Urinary bladder (tissue), 4 donors: ENCODE data around the gene GMDS. TPM values are rescaled to one million over a fixed set of nuclear protein-coding genes. Genes with fewer than 3 reads are reported as not detected.

Source experiments
- DNase-seq: peaks from one replicate; pipeline ENCODE4 v3.0.0-alpha.2; 2015; ENCODE audit errors: extremely low spot score
- H3K27ac ChIP-seq: one replicate; pipeline ENCODE4 v1.5.1; 2013; ENCODE audit warnings: low read depth, mild to moderate bottlenecking, moderate library complexity
- H3K36me3 ChIP-seq: one replicate; pipeline ENCODE4 v1.6.1; 2013; ENCODE audit warnings: mild to moderate bottlenecking, moderate library complexity; ENCODE audit not compliant: insufficient read depth
- H3K4me1 ChIP-seq: one replicate; pipeline ENCODE4 v1.6.1; 2013; ENCODE audit warnings: mild to moderate bottlenecking, moderate library complexity; ENCODE audit not compliant: insufficient read depth
- H3K4me3 ChIP-seq: one replicate; pipeline ENCODE4 v1.5.1; 2013; ENCODE audit warnings: low read depth, low read length
- WGBS: extraction: QIAGEN DNeasy Blood & Tissue Kit; methylation state at CpG from one replicate; pipeline ENCODE4 v1.1.7; 2013; 5-methylcytosine and 5-hydroxymethylcytosine counted together
- polyA plus RNA-seq: library from polyadenylated mRNA; stranded (reverse); fragments of 200-250 nt; gene quantifications from one replicate; pipeline ENCODE4 v1.2.3, GENCODE V29; 2013
- total RNA-seq: library from RNA; depleted of rRNA; stranded (reverse); fragments of >200 nt; gene quantifications from one replicate; pipeline ENCODE4 v1.2.3, GENCODE V29; 2014
- donor health status: healthy with polysubstance abuse.
- donor health status: healthy.

Gene GMDS
- total and polyA plus RNA-seq, 2 donors: 7.5 to 10.7 TPM

DNA sequence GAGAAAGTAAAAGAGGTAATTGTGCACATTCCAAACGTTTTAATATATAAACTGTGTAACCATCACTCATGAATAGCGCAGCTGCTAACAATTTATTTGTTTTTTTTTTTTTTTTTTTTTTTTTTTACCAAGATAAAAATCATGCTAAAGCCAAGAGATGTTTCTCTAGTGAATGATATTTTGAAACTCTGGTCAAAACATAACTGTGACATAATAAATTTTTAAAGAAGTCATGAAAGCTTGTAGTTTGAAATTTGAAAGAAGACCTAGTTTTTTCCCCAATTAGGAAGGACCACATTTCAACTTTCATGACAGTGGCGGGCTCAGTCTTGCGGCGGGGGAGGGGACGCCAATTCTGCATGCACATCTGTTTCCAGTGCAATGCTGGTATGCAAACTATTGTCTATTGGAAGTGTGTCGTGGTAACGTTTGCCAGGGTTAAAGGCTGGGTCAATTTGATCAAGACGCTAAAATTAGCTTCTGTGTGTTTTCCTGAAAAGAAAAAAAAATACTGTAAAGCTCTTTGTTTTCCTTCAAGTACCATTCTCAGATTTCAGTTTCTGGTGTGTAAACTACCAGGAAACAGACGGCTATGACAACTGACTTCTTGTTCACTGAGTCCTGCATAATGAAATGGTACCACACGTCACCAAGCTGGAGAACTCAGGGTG, 423.8 kb downstream of the GMDS start:
- H3K27ac ChIP-seq: no peak overlapping the region
- H3K36me3 ChIP-seq: no peaks in the 10 kb centered on the region

DNA sequence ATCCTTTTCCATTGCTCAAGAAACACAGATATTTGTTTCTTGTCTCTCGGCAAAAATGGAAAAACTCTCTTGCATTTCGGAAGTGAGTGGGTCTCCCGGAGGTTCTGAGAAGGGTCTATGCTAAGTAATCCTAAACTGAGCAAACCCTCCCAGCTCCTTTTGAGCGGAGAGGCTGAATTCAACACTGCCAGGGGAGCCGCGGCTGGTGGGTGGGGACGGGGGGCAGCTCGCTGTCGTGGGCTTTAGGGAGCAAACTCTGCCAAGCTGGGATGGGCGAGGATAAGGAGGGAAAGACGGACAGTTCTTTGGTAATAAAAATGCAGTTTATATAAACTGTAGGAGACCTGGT, 424.3 kb downstream of the GMDS start:
- 37% methylated on average over 11 of the region's 11 CpGs for WGBS
- no peak for DNase-seq
- no peak overlapping the region for H3K27ac ChIP-seq
- H3K4me3 ChIP-seq: no peak overlapping the region
- no peaks in the 10 kb centered on the region for H3K36me3 ChIP-seq
- no peaks in the 10 kb centered on the region for H3K4me1 ChIP-seq

More for the DNA sequence above, 423.8 kb downstream of the GMDS start:
- 29% methylated on average over 11 of the region's 11 CpGs for WGBS
- no peak for DNase-seq
- no peak overlapping the region for H3K4me3 ChIP-seq
- H3K4me1 ChIP-seq: no peaks in the 10 kb centered on the region

DNA sequence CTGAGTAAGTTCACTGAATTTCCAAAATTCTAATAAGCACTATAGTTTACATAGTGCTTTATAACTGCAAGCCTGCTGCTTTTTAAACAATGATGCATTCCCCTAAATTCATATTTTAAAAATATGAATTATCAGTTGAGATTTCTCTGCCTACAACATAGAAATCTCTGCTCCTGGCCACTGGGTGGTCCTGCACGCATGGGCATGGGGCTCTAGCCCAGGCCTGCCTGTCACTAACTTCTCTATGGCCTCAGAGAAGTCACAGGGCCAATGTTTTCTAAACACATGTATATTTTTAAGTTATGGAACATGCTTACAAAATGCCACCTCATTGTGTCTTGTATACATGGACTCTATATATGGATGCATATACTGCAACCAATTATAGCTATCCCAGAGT, 424.7 kb downstream of the GMDS start:
- H3K36me3 ChIP-seq: no peaks in the 10 kb centered on the region
- no peak overlapping the region for H3K4me3 ChIP-seq
- no peaks in the 10 kb centered on the region for H3K4me1 ChIP-seq
- no peak for DNase-seq
- 90% methylated on average over 1 of the region's 1 CpG for WGBS
- H3K27ac ChIP-seq: no peak overlapping the region

DNA sequence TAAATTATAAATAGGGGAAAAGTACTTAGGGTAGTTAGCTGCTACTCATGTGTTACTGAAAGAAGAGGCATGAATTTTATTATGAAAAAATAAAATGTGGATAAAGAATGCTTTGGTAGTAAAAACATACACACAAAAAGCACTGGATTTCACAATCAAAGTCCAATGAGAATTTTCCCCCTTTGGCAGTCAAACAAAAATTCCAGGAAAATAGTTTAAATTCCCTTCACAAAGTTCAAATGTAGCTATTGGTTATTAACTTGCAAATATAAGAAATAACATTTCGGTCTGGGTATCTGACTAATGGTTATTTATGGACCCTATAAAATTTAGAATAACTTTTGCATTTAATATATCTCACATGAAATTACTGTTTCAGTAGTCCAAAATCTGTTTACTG, 425.2 kb downstream of the GMDS start:
- no peak for DNase-seq
- Histone ChIP-seq H3K36me3 (no peaks in the 10 kb centered on the region), H3K27ac (no peak overlapping the region), H3K4me1 (no peaks in the 10 kb centered on the region), H3K4me3 (no peak overlapping the region)
- WGBS: 55% methylated on average over 1 of the region's 1 CpG

DNA sequence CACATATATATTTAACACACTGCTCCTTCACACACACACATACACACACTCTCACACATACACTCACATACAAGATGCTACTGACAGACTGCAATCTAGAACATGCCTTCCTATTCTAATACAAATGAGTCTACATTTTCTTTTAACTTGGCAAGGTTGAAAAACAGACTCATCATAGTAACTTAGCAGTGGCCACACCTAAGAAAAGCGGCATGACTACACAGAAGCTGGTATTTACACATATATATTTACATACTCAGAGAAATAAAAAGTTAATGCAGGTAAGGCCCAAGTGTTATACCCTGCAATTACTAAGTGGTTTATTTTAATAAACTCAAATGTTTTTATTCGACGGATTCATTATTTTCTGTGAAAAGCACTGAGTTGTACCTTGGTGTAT, 426.4 kb downstream of the GMDS start:
- Histone ChIP-seq H3K4me1 (no peaks in the 10 kb centered on the region), H3K4me3 (no peak overlapping the region), H3K27ac (no peak overlapping the region), H3K36me3 (no peaks in the 10 kb centered on the region)
- DNase-seq: no peak
- over 99% methylated on average over 3 of the region's 3 CpGs for WGBS

DNA sequence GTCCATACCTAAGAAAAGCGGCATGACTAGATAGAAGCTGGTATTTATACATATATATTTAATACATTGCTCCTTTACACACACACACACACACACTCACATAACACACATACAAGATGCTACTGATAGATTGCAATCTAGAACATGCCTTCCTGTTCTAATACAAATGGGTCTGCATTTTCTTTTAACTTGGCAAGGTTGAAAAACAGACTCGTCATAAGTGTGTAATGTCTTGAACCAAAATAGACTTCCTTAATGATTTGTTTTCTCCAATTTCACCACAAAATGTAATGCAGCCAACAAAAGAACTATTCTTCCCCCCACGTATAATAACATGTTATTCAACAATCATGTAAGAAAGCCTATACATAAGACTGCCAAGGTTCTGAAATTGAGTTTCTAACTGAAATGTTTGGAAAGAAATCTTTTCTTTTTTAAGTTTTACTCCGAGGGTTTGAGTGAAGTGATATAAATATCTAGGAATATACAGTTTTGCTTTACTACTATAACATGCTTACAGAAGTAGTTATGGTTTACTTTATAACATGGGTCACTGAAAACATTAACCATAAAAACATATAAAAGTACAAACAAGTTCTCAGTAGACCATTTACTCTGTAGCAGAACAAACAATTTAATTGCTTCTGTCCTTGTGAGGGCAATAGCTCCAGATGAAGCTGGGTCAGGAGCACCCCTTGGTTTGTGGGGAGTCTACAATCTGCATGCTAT, 428.2 kb downstream of the GMDS start:
- WGBS: 77% methylated on average over 4 of the region's 4 CpGs
- Histone ChIP-seq H3K4me1 (no peaks in the 10 kb centered on the region), H3K27ac (no peak overlapping the region), H3K36me3 (no peaks in the 10 kb centered on the region), H3K4me3 (no peak overlapping the region)
- no peak for DNase-seq

DNA sequence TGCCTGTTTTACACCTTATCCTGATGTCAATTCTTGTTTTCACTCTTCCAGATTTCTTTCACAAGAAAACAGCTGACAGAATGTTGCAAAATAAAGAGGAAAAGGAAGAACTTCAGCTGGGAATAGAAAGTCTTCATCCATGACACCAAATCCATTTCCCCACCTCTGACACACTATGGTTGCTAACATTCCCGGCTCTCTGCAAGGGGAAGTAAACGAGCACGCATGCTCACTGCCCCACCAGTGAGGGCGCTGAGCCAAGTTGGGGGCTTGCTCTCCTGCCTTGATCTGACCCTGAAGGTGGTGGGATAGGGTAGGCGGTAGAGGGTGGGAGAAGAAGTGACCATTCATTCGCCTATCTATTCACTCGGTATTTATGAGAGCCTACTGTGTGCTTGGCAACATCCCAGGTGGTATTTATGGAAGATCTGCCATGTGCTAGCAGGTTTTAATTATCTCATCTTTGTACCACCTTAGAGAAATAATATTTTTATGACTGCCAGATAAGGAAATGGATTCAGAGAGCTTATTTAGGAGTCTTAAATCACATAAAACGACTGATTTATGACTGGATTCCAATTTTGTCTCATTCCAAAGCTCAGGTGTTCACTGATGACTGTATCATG, 429.5 kb downstream of the GMDS start:
- DNase-seq: no peak
- H3K27ac ChIP-seq: no peak overlapping the region
- no peaks in the 10 kb centered on the region for H3K4me1 ChIP-seq
- WGBS: 78% methylated on average over 8 of the region's 8 CpGs
- no peak overlapping the region for H3K4me3 ChIP-seq
- H3K36me3 ChIP-seq: no peaks in the 10 kb centered on the region

DNA sequence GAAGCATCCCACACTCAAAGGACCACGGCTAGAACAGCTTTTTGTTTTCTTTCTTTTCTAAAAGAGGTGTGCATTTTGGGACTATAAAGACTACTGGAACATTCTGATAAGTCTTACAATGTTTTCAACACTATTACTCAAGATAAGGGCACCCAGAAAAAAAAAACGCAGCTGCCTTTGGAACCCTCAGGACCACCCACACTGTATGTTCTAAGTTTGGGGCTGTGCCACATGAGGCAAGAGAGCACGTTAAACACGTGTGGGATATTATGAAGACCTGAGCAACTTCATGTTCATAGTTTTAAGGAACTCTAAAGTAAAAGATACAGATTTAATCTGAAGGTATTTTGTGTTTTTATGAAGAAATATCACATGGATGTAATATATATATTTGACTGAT, 431.1 kb downstream of the GMDS start:
- 41% methylated on average over 4 of the region's 4 CpGs for WGBS
- no peak for DNase-seq
- H3K4me3 ChIP-seq: no peak overlapping the region
- H3K27ac ChIP-seq: no peak overlapping the region
- H3K36me3 ChIP-seq: no peaks in the 10 kb centered on the region
- H3K4me1 ChIP-seq: no peaks in the 10 kb centered on the region

DNA sequence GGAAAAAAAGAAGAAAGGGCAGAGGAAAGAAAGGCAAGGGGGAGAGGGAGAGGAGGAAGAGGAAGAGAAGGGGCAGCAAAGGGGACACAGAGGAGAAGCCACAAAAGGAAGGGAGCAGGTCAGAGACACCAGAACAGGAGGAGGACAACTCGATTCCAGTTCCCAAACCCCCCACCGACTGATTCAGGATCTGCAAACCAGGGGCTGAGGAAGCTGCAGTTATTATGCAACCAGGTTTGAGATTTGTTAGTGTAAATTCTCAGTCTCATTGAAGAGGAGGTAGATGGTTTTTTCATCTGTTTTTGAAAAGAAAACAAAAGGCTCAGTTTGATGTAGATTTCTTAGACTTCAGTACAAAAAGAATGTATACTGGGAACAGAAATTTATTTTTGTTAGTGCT, 432.9 kb downstream of the GMDS start:
- no peak overlapping the region for H3K4me3 ChIP-seq
- H3K4me1 ChIP-seq: no peaks in the 10 kb centered on the region
- no peaks in the 10 kb centered on the region for H3K36me3 ChIP-seq
- H3K27ac ChIP-seq: no peak overlapping the region
- DNase-seq: no peak
- 82% methylated on average over 2 of the region's 2 CpGs for WGBS

DNA sequence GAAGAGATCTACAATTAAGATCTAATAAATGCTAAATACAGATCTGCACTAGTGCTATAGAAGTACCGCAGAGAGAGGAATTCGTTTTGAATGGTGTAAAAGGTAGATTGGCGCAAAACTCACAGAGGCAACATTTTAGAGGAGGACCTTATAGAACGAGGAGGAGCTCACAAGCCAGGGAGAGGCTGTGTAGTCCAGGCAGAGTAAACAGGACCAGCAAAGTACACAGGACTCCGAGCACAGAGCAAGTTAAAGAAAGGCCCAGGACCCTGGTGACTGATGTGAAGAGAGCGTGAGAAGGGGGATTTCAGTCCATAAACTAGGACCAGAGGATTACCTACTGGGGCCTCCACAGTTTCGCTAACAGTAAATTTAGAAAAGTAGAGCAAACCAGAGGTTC, 433.4 kb downstream of the GMDS start:
- no peaks in the 10 kb centered on the region for H3K36me3 ChIP-seq
- no peak overlapping the region for H3K4me3 ChIP-seq
- H3K27ac ChIP-seq: no peak overlapping the region
- H3K4me1 ChIP-seq: no peaks in the 10 kb centered on the region
- no peak for DNase-seq
- WGBS: 95% methylated on average over 7 of the region's 7 CpGs

DNA sequence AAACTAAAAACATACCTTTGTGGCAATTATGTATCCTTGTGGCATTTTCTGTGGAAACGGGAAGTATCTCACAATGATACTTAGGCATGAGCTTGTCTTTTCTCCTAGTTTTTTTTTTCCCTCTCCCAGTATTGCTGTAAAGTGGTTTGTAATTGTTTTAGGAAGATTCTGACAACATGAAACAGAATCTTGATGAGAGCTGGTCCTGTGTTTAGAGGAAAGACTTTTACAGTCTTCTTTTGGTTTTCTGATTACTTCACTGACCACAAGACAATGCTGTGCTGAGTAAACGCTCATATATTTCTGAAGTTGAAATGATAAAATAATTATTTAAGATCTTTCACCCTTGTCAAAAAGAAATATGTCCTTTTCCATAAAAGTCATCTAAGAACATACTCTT, 434.5 kb downstream of the GMDS start:
- no peak for DNase-seq
- WGBS: 91% methylated on average over 2 of the region's 2 CpGs

DNA sequence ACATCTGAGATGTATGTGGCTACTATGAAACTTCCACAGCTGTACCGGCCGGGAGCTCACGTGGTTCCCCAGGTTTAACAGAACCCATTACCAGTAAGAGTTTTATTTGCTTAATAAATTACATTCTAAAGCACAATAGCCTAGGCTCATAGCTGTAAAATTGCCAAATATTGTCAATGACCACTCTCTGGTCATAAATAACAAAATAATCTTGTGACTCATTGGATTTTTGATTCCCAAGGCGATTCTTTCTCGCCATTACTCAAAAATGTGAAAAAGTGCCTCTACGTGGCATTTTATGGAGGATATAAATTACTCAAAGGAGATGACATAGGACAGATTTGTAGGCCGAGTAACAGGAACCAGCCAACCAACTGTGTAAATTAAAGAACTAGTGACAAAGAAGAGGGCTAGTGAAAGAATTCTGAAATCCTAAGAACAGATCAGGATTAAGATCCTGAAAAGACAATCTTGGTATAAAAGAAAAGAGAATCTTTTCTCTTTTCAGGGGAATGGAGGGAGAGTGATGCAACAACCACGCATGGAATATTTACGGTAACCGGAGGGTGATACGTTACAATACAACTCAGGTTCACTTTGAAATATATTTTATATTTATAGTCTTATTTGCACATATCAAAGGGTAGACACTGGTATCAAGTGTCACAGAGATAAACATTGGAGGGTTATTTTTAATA, 436.0 kb downstream of the GMDS start:
- H3K27ac ChIP-seq: no peak overlapping the region
- no peak overlapping the region for H3K4me3 ChIP-seq
- DNase-seq: no peak
- H3K4me1 ChIP-seq: no peaks in the 10 kb centered on the region
- WGBS: 87% methylated on average over 11 of the region's 11 CpGs
- H3K36me3 ChIP-seq: no peaks in the 10 kb centered on the region

More for the DNA sequence above, 434.5 kb downstream of the GMDS start:
- Histone ChIP-seq H3K4me1 (no peaks in the 10 kb centered on the region), H3K27ac (no peak overlapping the region), H3K4me3 (no peak overlapping the region), H3K36me3 (no peaks in the 10 kb centered on the region)

DNA sequence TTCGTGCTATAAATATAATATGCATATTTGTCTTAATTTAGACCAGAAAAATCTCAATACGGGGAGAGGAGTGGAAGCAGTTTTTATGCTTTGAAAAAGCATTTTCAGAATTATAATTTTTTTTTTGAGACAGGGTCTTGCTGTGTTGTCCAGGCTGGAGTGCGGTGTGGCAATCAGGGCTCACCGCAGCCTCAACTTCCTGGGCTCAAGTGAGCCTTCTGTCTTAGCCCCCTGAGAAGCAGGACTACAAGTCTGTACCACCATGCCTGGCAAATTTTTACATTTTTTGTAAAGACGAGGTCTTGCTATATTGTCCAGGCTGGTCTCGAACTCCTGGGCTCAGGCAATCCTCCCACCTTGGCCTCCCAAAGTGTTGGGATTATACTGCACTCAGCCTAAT, 438.5 kb downstream of the GMDS start:
- Histone ChIP-seq H3K36me3 (no peaks in the 10 kb centered on the region), H3K4me1 (no peaks in the 10 kb centered on the region), H3K27ac (no peak overlapping the region), H3K4me3 (no peak overlapping the region)
- DNase-seq: no peak
- WGBS: 95% methylated on average over 6 of the region's 6 CpGs
